ENCODE results near the gene UBE2Q2.
"Not testable (repeated sequence)": the region's sequence is repeated elsewhere in the genome, so short reads cannot be mapped to it uniquely, and the experiment has no call there.

Gene UBE2Q2

GRCh38 chr15:75902129-75902557 is 58.9 kb downstream of the UBE2Q2 start:
- no peak for TF ChIP-seq CTCF (conservative IDR thresholded peaks at IDR 0.05; ENCODE audit: low read depth)
- POLR2A ChIA-PET (ENCODE audit: low non-redundant PET) = no interaction called here
- no peak for DNase-seq (ENCODE audit: low spot score)
- CTCF ChIA-PET = no interaction called here
- H3K27ac ChIP-seq = no peak overlapping the region

- CTCF ChIA-PET = interaction anchor here (1.5 to 1.7 kb wide), 2 partner anchors 25 to 235 kb away, joined by 3 to 5 read pairs; no protein-coding TSS in a partner anchor
- POLR2A ChIA-PET (ENCODE audit: low non-redundant PET) = no interaction called here
- H3K27ac ChIP-seq = peak within 1 kb of the TSS; percentile 91
- DNase-seq (ENCODE audit: low spot score) = peak; percentile 88
- TF ChIP-seq CTCF (conservative IDR thresholded peaks at IDR 0.05; ENCODE audit: low read depth) = no peak
Measured at GRCh38 chr15:75903331-75904239, 60.3 kb downstream of the UBE2Q2 start, which contains the start of gene FBXO22. Gene FBXO22 (plus strand): TSS chr15:75903878. CDS start chr15:75903964, 86 bp downstream.

DNA sequence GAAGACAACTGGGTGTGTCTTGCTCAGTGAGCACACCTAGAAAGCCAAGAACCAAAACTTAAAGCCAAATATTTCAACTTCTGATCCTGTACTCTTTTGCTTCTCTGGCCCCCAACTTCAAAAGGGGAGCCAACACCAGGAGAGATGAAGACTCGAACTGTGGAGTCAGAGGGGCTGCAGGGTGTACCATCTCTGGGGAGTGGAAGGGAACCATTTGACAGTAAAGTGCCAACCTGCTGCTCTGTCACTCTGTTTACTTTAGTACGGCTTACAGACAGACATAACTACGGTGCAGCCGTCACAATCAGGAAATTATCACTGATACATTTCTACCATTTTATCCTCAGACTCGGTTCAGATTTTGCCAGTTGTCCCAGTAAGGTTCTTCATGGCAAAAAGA is 62.0 kb downstream of the UBE2Q2 start:
- peak overlapping the region; percentile 91 for H3K27ac ChIP-seq
- TF ChIP-seq CTCF (conservative IDR thresholded peaks at IDR 0.05; ENCODE audit: low read depth) = no peak
- CTCF ChIA-PET = no interaction called here
- POLR2A ChIA-PET (ENCODE audit: low non-redundant PET) = interaction anchor here (0.6 kb wide), 1 partner anchor 229 kb away, joined by 5 read pairs; no protein-coding TSS in a partner anchor
- DNase-seq (ENCODE audit: low spot score) = no peak

- POLR2A ChIA-PET (ENCODE audit: low non-redundant PET); H3K27ac ChIP-seq; CTCF ChIA-PET; DNase-seq (ENCODE audit: low spot score): not testable (repeated sequence)
Measured at GRCh38 chr15:75910355-75910754, 67.1 kb downstream of the UBE2Q2 start.

DNA sequence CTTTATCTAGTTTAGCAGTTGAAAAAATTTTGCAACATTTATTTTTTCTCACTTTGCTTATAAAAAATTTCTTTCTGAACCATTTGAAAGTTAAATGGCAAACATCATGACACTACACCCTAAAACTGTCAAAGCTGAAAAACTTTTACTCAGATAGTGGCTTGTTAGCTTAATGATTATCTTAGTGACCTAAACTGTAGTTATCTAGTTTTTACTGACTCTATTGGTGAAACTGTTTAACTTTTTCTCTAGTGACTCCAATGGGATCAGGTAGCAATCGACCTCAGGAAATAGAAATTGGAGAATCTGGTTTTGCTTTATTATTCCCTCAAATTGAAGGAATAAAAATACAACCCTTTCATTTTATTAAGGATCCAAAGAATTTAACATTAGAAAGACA is 73.7 kb downstream of the UBE2Q2 start:
- no peak for TF ChIP-seq CTCF (conservative IDR thresholded peaks at IDR 0.05; ENCODE audit: low read depth)
- ChIA-PET CTCF (no interaction called here), POLR2A (ENCODE audit: low non-redundant PET) (no interaction called here)
- no peak overlapping the region for H3K27ac ChIP-seq
- no peak for DNase-seq (ENCODE audit: low spot score)

DNA sequence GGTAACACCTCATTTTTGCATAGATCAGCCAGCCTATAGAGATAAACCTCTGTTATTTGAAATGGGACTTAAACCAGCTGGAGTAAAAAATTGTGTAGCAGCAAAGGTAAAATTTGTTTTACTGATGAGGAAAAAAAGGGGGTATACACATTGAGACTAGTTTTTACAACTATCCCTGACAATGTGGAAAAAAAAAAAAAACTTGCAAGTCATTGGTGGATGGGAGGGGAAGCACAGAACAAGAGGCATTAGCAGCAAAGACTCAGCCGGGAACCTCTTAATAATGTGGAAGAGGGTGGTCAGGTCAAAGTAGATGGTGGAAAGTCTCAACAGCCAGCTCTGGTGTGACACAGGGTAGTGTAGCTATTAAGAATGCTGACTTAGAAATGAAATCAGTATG is 74.9 kb downstream of the UBE2Q2 start:
- ChIA-PET POLR2A (ENCODE audit: low non-redundant PET) (no interaction called here), CTCF (no interaction called here)
- TF ChIP-seq CTCF (conservative IDR thresholded peaks at IDR 0.05; ENCODE audit: low read depth) = no peak
- no peak overlapping the region for H3K27ac ChIP-seq
- DNase-seq (ENCODE audit: low spot score) = no peak

DNA sequence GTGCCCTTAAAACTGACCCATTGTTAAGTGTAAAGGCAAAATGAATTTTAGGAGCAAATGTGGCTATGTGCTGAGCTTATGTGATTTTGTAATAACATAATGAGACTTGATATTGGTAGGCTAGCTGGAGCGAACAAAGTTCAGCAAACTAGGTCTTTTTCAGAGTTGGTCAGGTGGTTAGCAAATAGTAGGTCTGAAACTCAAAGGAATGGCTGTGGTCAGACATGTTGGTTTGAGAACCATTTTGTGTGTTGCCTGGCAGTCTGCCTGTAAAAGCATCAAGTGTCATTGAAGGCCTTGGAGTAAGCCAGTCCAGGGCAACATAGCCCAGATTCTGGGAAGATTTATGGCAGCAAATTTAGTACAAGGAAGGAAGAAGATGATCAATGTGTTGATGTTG is 76.8 kb downstream of the UBE2Q2 start:
- H3K27ac ChIP-seq = no peak overlapping the region
- ChIA-PET CTCF (interaction anchor here (0.6 to 0.7 kb wide), 2 partner anchors 44 to 371 kb away, joined by 3 read pairs; no protein-coding TSS in a partner anchor), POLR2A (ENCODE audit: low non-redundant PET) (no interaction called here)
- no peak for TF ChIP-seq CTCF (conservative IDR thresholded peaks at IDR 0.05; ENCODE audit: low read depth)
- DNase-seq (ENCODE audit: low spot score) = no peak
